Keratinocyte (primary cell): ENCODE measurements around the gene ARHGEF2. TPM values are rescaled to one million over a fixed set of nuclear protein-coding genes. Genes with fewer than 3 reads are reported as not detected.

Source experiments
- DNase-seq: peaks from one replicate; pipeline ENCODE4 v3.0.0-alpha.2; 2011; ENCODE audit warnings: low read depth, missing footprints, low spot score
- FAIRE-seq: peaks from 2 replicates; lab custom pipeline; 2011; peaks lifted over from hg19 to GRCh38; lab: Jason Lieb, UNC
- H2AFZ ChIP-seq: 2 replicates; pipeline ENCODE4 v1.6.0; 2012; ENCODE audit warnings: low read length, control low read depth, inconsistent platforms; ENCODE audit not compliant: control insufficient read depth
- H3K27ac ChIP-seq: 2 replicates; pipeline ENCODE4 v1.5.1; 2011; ENCODE audit warnings: low read length; ENCODE audit not compliant: control insufficient read depth, insufficient read depth
- H3K27me3 ChIP-seq: 3 replicates; pipeline ENCODE4 v1.6.0; 2011; ENCODE audit warnings: low read length; ENCODE audit not compliant: control insufficient read depth, insufficient read depth; ENCODE audit errors: extremely low read depth
- H3K36me3 ChIP-seq, 2 experiments: 2 replicates in 1 of 2; 3 replicates in 1 of 2; pipeline ENCODE4 v1.5.1; 2011; ENCODE audit warnings: low read length in 2 of 2, mild to moderate bottlenecking in 1 of 2; ENCODE audit not compliant: control insufficient read depth in 2 of 2, insufficient read depth in 2 of 2; ENCODE audit errors: extremely low read depth in 1 of 2
- H3K4me1 ChIP-seq: 3 replicates; pipeline ENCODE4 v1.5.1; 2011; ENCODE audit warnings: low read length; ENCODE audit not compliant: control insufficient read depth, insufficient read depth; ENCODE audit errors: extremely low read depth
- H3K4me2 ChIP-seq: 3 replicates; pipeline ENCODE4 v1.6.0; 2011; ENCODE audit warnings: low read depth, low read length; ENCODE audit not compliant: control insufficient read depth, insufficient read depth; ENCODE audit errors: extremely low read depth
- H3K4me3 ChIP-seq, 3 experiments: fragments of 200-600 bp in 1 of 3; sonication (generic) in 1 of 3; 2 replicates in 2 of 3; 3 replicates in 1 of 3; pipeline ENCODE4 v1.5.1; 2011 to 2016; ENCODE audit warnings: low read length in 3 of 3, mild to moderate bottlenecking in 3 of 3, control low read depth in 2 of 3, inconsistent platforms in 1 of 3, low read depth in 1 of 3, mixed read lengths in 1 of 3, mixed run types in 1 of 3, moderate library complexity in 1 of 3; ENCODE audit not compliant: control insufficient read depth in 2 of 3, insufficient read depth in 2 of 3; ENCODE audit errors: extremely low read depth in 1 of 3
- H3K79me2 ChIP-seq: 2 replicates; pipeline ENCODE4 v1.6.0; 2012; ENCODE audit warnings: low read length; ENCODE audit not compliant: control insufficient read depth, insufficient read depth
- H3K9ac ChIP-seq: 3 replicates; pipeline ENCODE4 v1.6.0; 2011; ENCODE audit warnings: low read length; ENCODE audit not compliant: control insufficient read depth, insufficient read depth; ENCODE audit errors: extremely low read depth
- H3K9me1 ChIP-seq: 3 replicates; pipeline ENCODE4 v1.6.0; 2011; ENCODE audit warnings: low read length; ENCODE audit not compliant: control insufficient read depth, insufficient read depth; ENCODE audit errors: extremely low read depth
- H3K9me3 ChIP-seq: 2 replicates; pipeline ENCODE4 v1.5.1; 2012; ENCODE audit warnings: low read depth, low read length; ENCODE audit not compliant: control insufficient read depth
- H4K20me1 ChIP-seq: 3 replicates; pipeline ENCODE4 v1.6.0; 2011; ENCODE audit warnings: low read length; ENCODE audit not compliant: control insufficient read depth, insufficient read depth; ENCODE audit errors: extremely low read depth
- CTCF ChIP-seq, 3 experiments: IDR thresholded peaks in 1 of 3; conservative IDR thresholded peaks in 1 of 3; optimal IDR thresholded peaks in 1 of 3; 2 replicates in 2 of 3; 3 replicates in 1 of 3; pipeline versions ENCODE3 to v1.5.1; 2011; ENCODE audit warnings: low read length in 3 of 3, mild to moderate bottlenecking in 3 of 3, moderate library complexity in 2 of 3, control low read depth in 1 of 3, inconsistent platforms in 1 of 3; ENCODE audit not compliant: insufficient read depth in 2 of 3; ENCODE audit errors: extremely low read depth in 1 of 3
- EZH2 ChIP-seq: IDR thresholded peaks from one replicate; pipeline ENCODE4 v1.6.1; 2012; ENCODE audit warnings: inconsistent platforms, mild to moderate bottlenecking, low read length, moderate library complexity
- dilution Hi-C: fragments of 300-500 bp; cut with MboI; formaldehyde crosslinking; loops from one replicate; pipeline ENCODE4 v1.7.0; 2020; ENCODE audit warnings: low sequenced_read_pairs; ENCODE audit not compliant: extremely low pct_ligation_motif_present
- polyA plus RNA-seq, 5 experiments: library from polyadenylated mRNA; depleted of rRNA in 3 of 5; stranded (reverse) in 3 of 5; stranded (forward) in 1 of 5; unstranded in 1 of 5; fragments of >200 nt; gene quantifications; 1 replicate in 1 of 5; 2 replicates in 3 of 5; 3 replicates in 1 of 5; pipeline versions ENCODE4 v1.2.1 to v1.2.3, GENCODE V29; 2011 to 2012; ENCODE audit warnings: missing spikeins in 2 of 5, low read depth in 1 of 5, low replicate concordance in 1 of 5

Gene ARHGEF2
- polyA plus RNA-seq, 1 donor (not counting 4 experiments of a cell fraction or from before 2014, with no cell fraction given), result 38.7 TPM

- H3K9me1 ChIP-seq, result peaks cover 2% of the 10 kb centered on the region
- no peaks in the 10 kb centered on the region for H3K79me2 ChIP-seq
- no peak overlapping the region for H3K4me3 ChIP-seq
- DNase-seq (no peak), FAIRE-seq (no peak)
- no peaks in the 10 kb centered on the region for H4K20me1 ChIP-seq
- TF ChIP-seq EZH2 (no peak), CTCF (optimal IDR thresholded peaks at IDR 0.05 in 1 of 3, IDR thresholded peaks at IDR 0.05 in 1 of 3, conservative IDR thresholded peaks at IDR 0.05 in 1 of 3; ENCODE audit: extremely low read depth in 1 of 3, insufficient read depth in 2 of 3, low read length in 3 of 3) (no peak)
- no peaks in the 10 kb centered on the region for H3K9me3 ChIP-seq
- no peak overlapping the region for H3K27ac ChIP-seq
- no peaks in the 10 kb centered on the region for H3K27me3 ChIP-seq
- H3K4me2 ChIP-seq, result no peak overlapping the region
- no peak overlapping the region for H2AFZ ChIP-seq
- H3K4me1 ChIP-seq, result peaks cover 32% of the 10 kb centered on the region
- H3K9ac ChIP-seq, result no peak overlapping the region
- no peaks in the 10 kb centered on the region for H3K36me3 ChIP-seq
- dilution Hi-C loops, result no loop called here
Observed at GRCh38 chr1:156001021-156001661, 22.8 kb upstream of the ARHGEF2 start.

- H4K20me1 ChIP-seq, result no peaks in the 10 kb centered on the region
- FAIRE-seq, result no peak
- no peaks in the 10 kb centered on the region for H3K27me3 ChIP-seq
- no peak overlapping the region for H3K4me3 ChIP-seq
- dilution Hi-C loops, result no loop called here
- peaks cover 32% of the 10 kb centered on the region for H3K4me1 ChIP-seq
- TF ChIP-seq EZH2, result no peak
- TF ChIP-seq CTCF (optimal IDR thresholded peaks at IDR 0.05 in 1 of 3, IDR thresholded peaks at IDR 0.05 in 1 of 3, conservative IDR thresholded peaks at IDR 0.05 in 1 of 3; ENCODE audit: extremely low read depth in 1 of 3, insufficient read depth in 2 of 3, low read length in 3 of 3), result no peak
- peaks cover 2% of the 10 kb centered on the region for H3K9me1 ChIP-seq
- no peaks in the 10 kb centered on the region for H3K79me2 ChIP-seq
- no peaks in the 10 kb centered on the region for H3K36me3 ChIP-seq
- H3K9me3 ChIP-seq, result no peaks in the 10 kb centered on the region
- H3K27ac ChIP-seq, result no peak overlapping the region
- H2AFZ ChIP-seq, result no peak overlapping the region
- no peak overlapping the region for H3K4me2 ChIP-seq
- no peak overlapping the region for H3K9ac ChIP-seq
- no peak for DNase-seq
Observed at GRCh38 chr1:155999964-156000363, 21.6 kb upstream of the ARHGEF2 start.
